ENCODE measurements around the gene CCIN. TPM values are rescaled to one million over a fixed set of nuclear protein-coding genes. Genes with fewer than 3 reads are reported as not detected.
"Not testable (repeated sequence)": the region's sequence is repeated elsewhere in the genome, so short reads cannot be mapped to it uniquely, and the experiment has no call there.

Gene CCIN
- total and polyA plus RNA-seq, 3 donors from 2014 or later = 48.7 to 171 (median 84.8) TPM

- DNase-seq = no peak
- Histone ChIP-seq H3K27me3 (no peaks in the 10 kb centered on the region), H3K36me3 (ENCODE audit: low read depth, missing control alignments) (no peaks in the 10 kb centered on the region), H3K4me3 (no peak overlapping the region), H3K4me1 (no peaks in the 10 kb centered on the region), H3K9me3 (no peaks in the 10 kb centered on the region), H3K27ac (no peak overlapping the region)
- WGBS, 2 donors = 73 to 77% methylated on average over 4 of the region's 4 CpGs
- intact Hi-C loops (cut with DNase I; ENCODE audit: low total_unique reads) = no loop called here
- TF ChIP-seq CTCF (IDR thresholded peaks at IDR 0.05) (no peak), POLR2A (IDR thresholded peaks at IDR 0.05) (no peak)
Observed at GRCh38 chr9:36177571-36177970, 8.4 kb downstream of the CCIN start.

- H3K27me3 ChIP-seq; H3K4me1 ChIP-seq; H3K4me3 ChIP-seq; H3K9me3 ChIP-seq; H3K27ac ChIP-seq; H3K36me3 ChIP-seq (ENCODE audit: low read depth, missing control alignments); DNase-seq: not testable (repeated sequence)
- intact Hi-C loops (cut with DNase I; ENCODE audit: low total_unique reads) = loop anchor here (10.0 kb wide), 1 partner anchor 225 kb away; the partner anchor contains the start of gene OR2S2
- 89 to 95% methylated on average over 6 of the region's 6 CpGs for WGBS, 2 donors
Observed at GRCh38 chr9:36180243-36180642, 11.1 kb downstream of the CCIN start.

GRCh38 chr9:36187414-36187813 is 18.2 kb downstream of the CCIN start:
- H3K4me3 ChIP-seq = no peak overlapping the region
- no peak for DNase-seq
- H3K27ac ChIP-seq = no peak overlapping the region
- no peak for TF ChIP-seq POLR2A (IDR thresholded peaks at IDR 0.05)
- no peak for TF ChIP-seq CTCF (IDR thresholded peaks at IDR 0.05)
- no peaks in the 10 kb centered on the region for H3K27me3 ChIP-seq
- H3K4me1 ChIP-seq = peaks cover 12% of the 10 kb centered on the region
- intact Hi-C loops (cut with DNase I; ENCODE audit: low total_unique reads) = loop anchor here (10.0 kb wide), 1 partner anchor 233 kb away; the partner anchor contains the start of gene OR2S2
- H3K36me3 ChIP-seq (ENCODE audit: low read depth, missing control alignments) = no peaks in the 10 kb centered on the region
- no peaks in the 10 kb centered on the region for H3K9me3 ChIP-seq

- intact Hi-C loops (cut with DNase I; ENCODE audit: low total_unique reads) = loop anchor here (10.0 kb wide), 1 partner anchor 233 kb away; the partner anchor contains the start of gene OR2S2
Observed at GRCh38 chr9:36188212-36188611, 19.0 kb downstream of the CCIN start.

GRCh38 chr9:36189976-36190375 is 20.8 kb downstream of the CCIN start:
- peak overlapping the region; percentile 71 to 88 for H3K4me3 ChIP-seq
- intact Hi-C loops (cut with DNase I; ENCODE audit: low total_unique reads) = loop anchor here (10.0 kb wide), 1 partner anchor 235 kb away; the partner anchor contains the start of gene OR2S2
- peaks cover 33% of the 10 kb centered on the region for H3K4me1 ChIP-seq
- TF ChIP-seq POLR2A (IDR thresholded peaks at IDR 0.05) (no peak), CTCF (IDR thresholded peaks at IDR 0.05) (peak in 1 of 3 experiments; percentile 10)
- peak overlapping the region; percentile 87 to 90 for H3K27ac ChIP-seq
- H3K9me3 ChIP-seq = no peaks in the 10 kb centered on the region
- WGBS, 2 donors = 2% methylated on average over 9 of the region's 9 CpGs
- no peak for DNase-seq
- H3K27me3 ChIP-seq = no peaks in the 10 kb centered on the region
- H3K36me3 ChIP-seq (ENCODE audit: low read depth, missing control alignments) = no peaks in the 10 kb centered on the region

More at GRCh38 chr9:36188212-36188611, 19.0 kb downstream of the CCIN start:
- WGBS, 2 donors = 89 to 92% methylated on average over 5 of the region's 5 CpGs
- Histone ChIP-seq H3K4me3 (no peak overlapping the region), H3K9me3 (no peaks in the 10 kb centered on the region), H3K27ac (no peak overlapping the region), H3K4me1 (peaks cover 19% of the 10 kb centered on the region), H3K36me3 (ENCODE audit: low read depth, missing control alignments) (no peaks in the 10 kb centered on the region), H3K27me3 (no peaks in the 10 kb centered on the region)
- TF ChIP-seq POLR2A (IDR thresholded peaks at IDR 0.05) (no peak), CTCF (IDR thresholded peaks at IDR 0.05) (no peak)
- DNase-seq = no peak
